T-helper 17 cell (primary cell): ENCODE measurements around the gene TXNRD2. TPM values are rescaled to one million over a fixed set of nuclear protein-coding genes. Genes with fewer than 3 reads are reported as not detected.
"Not testable (repeated sequence)": the region's sequence is repeated elsewhere in the genome, so short reads cannot be mapped to it uniquely, and the experiment has no call there.

Experiments
- ATAC-seq: fragments of 150-1000 bp; cut with Tn5 transposase; 2 replicates; pipeline ENCODE4 v1.10.0; 2021; ENCODE audit warnings: mild to moderate bottlenecking, moderate library complexity
- DNase-seq, 3 donors: peaks; one replicate each; pipeline versions ENCODE4 v3.0.0 to v3.0.0-alpha.2; 2020 to 2021
- H3K9me3 ChIP-seq: one replicate; pipeline ENCODE4 v1.7.0; 2013; ENCODE audit warnings: low read length, mild to moderate bottlenecking; ENCODE audit not compliant: control insufficient read depth, poor library complexity, severe bottlenecking
- H3K27ac Mint-ChIP-seq: one replicate; pipeline ENCODE4 v1.8.0; 2022; ENCODE audit warnings: mild to moderate bottlenecking, moderate library complexity, mixed read lengths
- H3K27me3 Mint-ChIP-seq: one replicate; pipeline ENCODE4 v1.8.0; 2022; ENCODE audit warnings: mixed read lengths
- H3K36me3 Mint-ChIP-seq: one replicate; pipeline ENCODE4 v1.8.0; 2022; ENCODE audit warnings: low read depth, mixed read lengths
- H3K4me1 Mint-ChIP-seq: one replicate; pipeline ENCODE4 v1.8.0; 2022; ENCODE audit warnings: mild to moderate bottlenecking, mixed read lengths
- H3K4me3 Mint-ChIP-seq: one replicate; pipeline ENCODE4 v1.8.0; 2022; ENCODE audit warnings: mild to moderate bottlenecking, moderate library complexity, mixed read lengths
- total RNA-seq, 4 donors: library from RNA in 2 of 4; stranded (reverse) in 2 of 4; gene quantifications; one replicate each; pipeline ENCODE4 v1.2.3 and lab custom pipeline; 2022 to 2026

The TXNRD2 gene
- total RNA-seq, 2 donors from 2014 or later = 16.8 to 25.6 TPM

DNA sequence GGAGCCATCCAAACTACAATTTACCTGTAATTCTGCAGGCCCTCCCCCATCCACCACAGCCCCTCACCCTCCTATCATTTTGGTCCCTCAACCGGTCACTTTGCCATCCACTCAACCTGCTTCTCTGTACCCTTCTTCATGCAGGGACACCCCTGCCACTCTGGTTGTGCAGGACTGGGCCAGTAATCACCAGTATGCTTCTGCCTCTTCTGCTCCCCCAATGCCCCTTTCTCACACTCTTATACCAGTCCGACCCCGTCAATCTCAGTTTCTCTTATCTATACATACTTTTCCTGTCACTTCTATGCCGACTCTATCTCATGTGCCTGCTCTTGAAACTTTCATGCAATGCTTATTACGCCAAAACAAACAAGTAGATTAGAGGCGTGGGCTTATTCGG lies 5.1 kb downstream of the TXNRD2 start:
- H3K9me3 ChIP-seq = no peaks in the 10 kb centered on the region
- no peak for ATAC-seq
- H3K4me3 Mint-ChIP-seq = no peak overlapping the region
- H3K36me3 Mint-ChIP-seq = peaks cover 2% of the 10 kb centered on the region
- DNase-seq = no peak
- H3K27ac Mint-ChIP-seq = no peak overlapping the region
- H3K27me3 Mint-ChIP-seq = no peaks in the 10 kb centered on the region
- H3K4me1 Mint-ChIP-seq = peaks cover 11% of the 10 kb centered on the region

GRCh38 chr22:19935123-19935718 lies 6.4 kb downstream of the TXNRD2 start:
- not testable (repeated sequence) for ATAC-seq, H3K27ac Mint-ChIP-seq, H3K4me1 Mint-ChIP-seq, H3K4me3 Mint-ChIP-seq, DNase-seq, H3K9me3 ChIP-seq, H3K27me3 Mint-ChIP-seq, H3K36me3 Mint-ChIP-seq

GRCh38 chr22:19933341-19934241 lies 8.0 kb downstream of the TXNRD2 start:
- no peak overlapping the region for H3K27ac Mint-ChIP-seq
- H3K36me3 Mint-ChIP-seq = peaks cover 2% of the 10 kb centered on the region
- no peaks in the 10 kb centered on the region for H3K9me3 ChIP-seq
- ATAC-seq = no peak
- H3K4me3 Mint-ChIP-seq = no peak overlapping the region
- H3K27me3 Mint-ChIP-seq = no peaks in the 10 kb centered on the region
- DNase-seq = no peak
- H3K4me1 Mint-ChIP-seq = peaks cover 5% of the 10 kb centered on the region

- H3K27me3 Mint-ChIP-seq = no peaks in the 10 kb centered on the region
- H3K9me3 ChIP-seq = no peaks in the 10 kb centered on the region
- H3K36me3 Mint-ChIP-seq = no peaks in the 10 kb centered on the region
- H3K4me3 Mint-ChIP-seq = no peak overlapping the region
- DNase-seq = no peak
- no peak overlapping the region for H3K27ac Mint-ChIP-seq
- no peak for ATAC-seq
- peaks cover 7% of the 10 kb centered on the region for H3K4me1 Mint-ChIP-seq
Observed at GRCh38 chr22:19932367-19933206, 9.0 kb downstream of the TXNRD2 start.

DNA sequence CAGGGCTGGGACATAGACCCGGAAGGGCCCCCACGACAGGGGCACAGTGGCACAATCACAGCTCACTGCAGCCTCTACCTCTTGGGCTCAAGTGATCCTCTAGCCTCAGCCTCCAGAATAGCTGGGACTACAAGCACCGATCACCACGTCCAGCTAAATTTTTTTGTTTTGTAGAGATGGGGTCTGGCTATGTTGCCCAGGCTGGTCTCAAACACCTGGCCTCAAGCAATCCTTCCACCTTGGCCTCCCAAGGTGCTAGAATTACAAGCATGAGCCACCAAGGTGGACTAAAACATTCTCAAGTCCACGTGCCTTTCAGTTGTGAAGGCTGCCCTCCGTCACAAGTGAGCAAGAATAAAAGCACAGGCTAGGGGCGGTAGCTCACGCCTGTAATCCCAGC lies 10.1 kb downstream of the TXNRD2 start:
- Mint-ChIP-seq H3K4me1 (peaks cover 7% of the 10 kb centered on the region), H3K27ac (no peak overlapping the region), H3K4me3 (no peak overlapping the region), H3K36me3 (no peaks in the 10 kb centered on the region), H3K27me3 (no peaks in the 10 kb centered on the region)
- no peaks in the 10 kb centered on the region for H3K9me3 ChIP-seq
- ATAC-seq (no peak), DNase-seq (no peak)

- H3K27me3 Mint-ChIP-seq = no peaks in the 10 kb centered on the region
- H3K36me3 Mint-ChIP-seq = no peaks in the 10 kb centered on the region
- peaks cover 7% of the 10 kb centered on the region for H3K4me1 Mint-ChIP-seq
- ATAC-seq = no peak
- DNase-seq = no peak
- no peak overlapping the region for H3K4me3 Mint-ChIP-seq
- H3K27ac Mint-ChIP-seq = peak overlapping the region; percentile 56
- H3K9me3 ChIP-seq = no peaks in the 10 kb centered on the region
Observed at GRCh38 chr22:19930551-19931486, 10.8 kb downstream of the TXNRD2 start.

GRCh38 chr22:19929586-19930550 lies 11.8 kb downstream of the TXNRD2 start:
- ATAC-seq = no peak
- Mint-ChIP-seq H3K27ac (peak overlapping the region; percentile 56), H3K36me3 (no peaks in the 10 kb centered on the region), H3K27me3 (no peaks in the 10 kb centered on the region), H3K4me3 (no peak overlapping the region), H3K4me1 (peaks cover 7% of the 10 kb centered on the region)
- DNase-seq = no peak
- no peaks in the 10 kb centered on the region for H3K9me3 ChIP-seq

DNA sequence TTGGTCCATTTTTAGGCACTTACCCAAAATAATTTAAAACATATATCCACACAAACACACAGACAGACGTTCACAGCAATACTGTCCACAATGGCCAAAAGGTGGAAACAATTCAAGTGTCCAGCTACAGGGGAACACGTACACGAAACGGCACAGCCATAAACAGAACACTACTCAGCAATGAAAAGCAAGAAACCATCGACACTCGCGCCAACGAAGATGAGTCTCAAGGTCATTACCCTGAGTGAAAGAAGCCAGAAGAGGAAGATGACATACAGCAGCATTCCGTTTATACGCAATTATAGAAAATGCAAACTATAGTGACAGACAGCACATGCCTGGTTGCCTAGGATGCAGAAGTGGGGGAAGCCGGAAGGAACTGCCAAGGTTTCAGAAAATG lies 13.4 kb downstream of the TXNRD2 start:
- DNase-seq (no peak), ATAC-seq (no peak)
- Mint-ChIP-seq H3K4me1 (peaks cover 10% of the 10 kb centered on the region), H3K27me3 (no peaks in the 10 kb centered on the region), H3K27ac (no peak overlapping the region), H3K36me3 (no peaks in the 10 kb centered on the region), H3K4me3 (no peak overlapping the region)
- H3K9me3 ChIP-seq = no peaks in the 10 kb centered on the region

DNA sequence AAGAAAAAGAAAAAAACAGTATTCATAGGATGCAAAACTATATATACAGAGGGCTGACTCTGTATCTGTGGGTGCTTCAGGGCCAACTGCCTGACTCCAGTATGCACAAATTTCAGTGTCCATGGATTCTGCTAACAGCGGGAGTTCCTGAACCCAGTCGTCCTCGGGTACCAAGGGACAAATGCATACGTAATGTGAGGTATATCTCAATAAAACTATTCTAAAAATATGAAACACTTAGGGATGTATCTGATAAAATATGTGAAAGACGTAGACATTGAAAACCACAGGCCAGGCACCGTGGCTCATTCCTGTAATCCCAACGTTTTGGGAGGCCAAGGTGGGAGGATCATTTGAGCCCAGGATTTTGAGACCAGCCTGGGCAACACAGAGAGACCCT lies 13.9 kb downstream of the TXNRD2 start:
- ATAC-seq (no peak), DNase-seq (no peak)
- Mint-ChIP-seq H3K4me1 (peaks cover 10% of the 10 kb centered on the region), H3K27ac (no peak overlapping the region), H3K27me3 (no peaks in the 10 kb centered on the region), H3K4me3 (no peak overlapping the region), H3K36me3 (no peaks in the 10 kb centered on the region)
- no peaks in the 10 kb centered on the region for H3K9me3 ChIP-seq

DNA sequence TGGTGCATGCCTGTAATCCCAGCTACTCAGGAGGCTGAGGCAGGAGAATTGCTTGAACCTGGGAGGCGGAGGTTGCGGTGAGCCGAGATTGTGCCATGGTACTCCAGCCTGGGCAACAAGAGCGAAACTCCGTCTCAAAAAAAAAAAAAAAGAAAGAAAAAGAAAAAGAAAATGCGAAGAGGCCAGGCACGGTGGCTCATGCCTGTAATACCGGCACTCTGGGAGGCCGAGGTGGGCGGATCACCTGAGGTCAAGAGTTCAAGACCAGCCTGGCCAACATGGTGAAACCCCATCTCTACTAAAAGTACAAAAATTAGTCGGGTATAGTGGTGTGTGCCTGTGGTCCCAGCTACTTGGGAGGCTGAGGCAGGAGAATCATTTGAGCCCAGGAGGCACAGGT lies 15.6 kb downstream of the TXNRD2 start:
- H3K9me3 ChIP-seq, H3K36me3 Mint-ChIP-seq, H3K27ac Mint-ChIP-seq, H3K27me3 Mint-ChIP-seq, DNase-seq, ATAC-seq, H3K4me3 Mint-ChIP-seq: not testable (repeated sequence)
- peaks cover 13% of the 10 kb centered on the region for H3K4me1 Mint-ChIP-seq

GRCh38 chr22:19923914-19924513 lies 17.6 kb downstream of the TXNRD2 start:
- H3K9me3 ChIP-seq = no peaks in the 10 kb centered on the region
- ATAC-seq (no peak), DNase-seq (no peak)
- H3K27me3 Mint-ChIP-seq = no peaks in the 10 kb centered on the region
- no peaks in the 10 kb centered on the region for H3K36me3 Mint-ChIP-seq
- H3K4me1 Mint-ChIP-seq = peaks cover 8% of the 10 kb centered on the region
- no peak overlapping the region for H3K27ac Mint-ChIP-seq
- H3K4me3 Mint-ChIP-seq = no peak overlapping the region
